ENCODE data around the gene MYO15B. TPM values are rescaled to one million over a fixed set of nuclear protein-coding genes. Genes with fewer than 3 reads are reported as not detected.
A peak's percentile ranks its signal among the peaks of the same experiment; 100 is the strongest.

Gene MYO15B
- total and polyA plus RNA-seq, 2 of the 13 experiments (the other 11 are each of a cell fraction or from before 2014, with no cell fraction given) = 2.8 to 8.1 TPM

GRCh38 chr17:75610103-75610984 is 22.7 kb downstream of the MYO15B start (continued):
- TF ChIP-seq ZNF776 (CRISPR knock-in tag; IDR thresholded peaks at IDR 0.05) (0 out of 2 replicates have a peak, but pooled peaks have one; percentile 45), ZFP1 (CRISPR knock-in tag; IDR thresholded peaks at IDR 0.05) (no peak), PREB (CRISPR knock-in tag; IDR thresholded peaks at IDR 0.05) (no peak), TFDP1 (CRISPR knock-in tag; IDR thresholded peaks at IDR 0.05; ENCODE audit: borderline replicate concordance) (peak; percentile 16; the same call in 1 of the 2 replicates), ZSCAN31 (CRISPR knock-in tag; IDR thresholded peaks at IDR 0.05; ENCODE audit: low read depth) (no peak), ZSCAN5A (CRISPR knock-in tag; IDR thresholded peaks at IDR 0.05; ENCODE audit: borderline replicate concordance) (no peak), ZNF7 (CRISPR knock-in tag; IDR thresholded peaks at IDR 0.05) (no peak), SMC3 (IDR thresholded peaks at IDR 0.05; ENCODE audit: low read length) (no peak), ZNF510 (CRISPR knock-in tag; IDR thresholded peaks at IDR 0.05; ENCODE audit: low read depth) (no peak), TCF12 (IDR thresholded peaks at IDR 0.05) (no peak), TCF12 (CRISPR knock-in tag; IDR thresholded peaks at IDR 0.05) (no peak), ZNF329 (CRISPR knock-in tag; IDR thresholded peaks at IDR 0.05; ENCODE audit: low read depth) (no peak), ZBTB7B (CRISPR knock-in tag; IDR thresholded peaks at IDR 0.05) (no peak), CREBL2 (CRISPR knock-in tag; IDR thresholded peaks at IDR 0.05; ENCODE audit: borderline replicate concordance) (no peak), TCF7L2 (IDR thresholded peaks at IDR 0.05; ENCODE audit: low read depth, low read length) (no peak), ZNF773 (CRISPR knock-in tag; IDR thresholded peaks at IDR 0.05; ENCODE audit: borderline replicate concordance) (peak; percentile 20; the same call in 1 of the 2 replicates), HNF4A (CRISPR knock-in tag; IDR thresholded peaks at IDR 0.05) (peak; percentile 90), MTF2 (CRISPR knock-in tag; IDR thresholded peaks at IDR 0.05; ENCODE audit: borderline replicate concordance) (no peak), ZNF777 (CRISPR knock-in tag; IDR thresholded peaks at IDR 0.05) (no peak), REXO4 (CRISPR knock-in tag; IDR thresholded peaks at IDR 0.05; ENCODE audit: borderline replicate concordance) (no peak), ELF4 (CRISPR knock-in tag; IDR thresholded peaks at IDR 0.05; ENCODE audit: borderline replicate concordance) (no peak), KLF12 (CRISPR knock-in tag; IDR thresholded peaks at IDR 0.05; ENCODE audit: borderline replicate concordance) (no peak), PAXIP1 (CRISPR knock-in tag; conservative IDR thresholded peaks at IDR 0.05) (peak; percentile 82)

Measured in HepG2 (cell line).